GM19438 (cell line): ENCODE results near the gene FAM117A.
A peak's percentile ranks its signal among the peaks of the same experiment; 100 is the strongest.

Source experiments
- ATAC-seq: cut with Tn5 transposase; IDR thresholded peaks from one replicate; pipeline ENCODE4 v1.9.1; 2021; ENCODE audit warnings: low read depth; ENCODE audit not compliant: unreplicated experiment

The FAM117A gene

GRCh38 chr17:49715216-49715615, 48.7 kb downstream of the FAM117A start:
- no peak for ATAC-seq

GRCh38 chr17:49708515-49709183, 55.3 kb downstream of the FAM117A start:
- no peak for ATAC-seq

- ATAC-seq: peak; percentile 87
These were observed 56.1 kb downstream of the FAM117A start, which contains the start of gene SLC35B1 for GRCh38 chr17:49707608-49708514. Gene SLC35B1 (minus strand): TSS chr17:49707964. CDS start chr17:49707833, 131 bp downstream.

GRCh38 chr17:49707246-49707607, 56.7 kb downstream of the FAM117A start:
- ATAC-seq: no peak

GRCh38 chr17:49705254-49705653, 58.7 kb downstream of the FAM117A start:
- ATAC-seq: no peak

- no peak for ATAC-seq
These were observed 60.2 kb downstream of the FAM117A start for GRCh38 chr17:49703557-49704277.

GRCh38 chr17:49700960-49701359, 63.0 kb downstream of the FAM117A start:
- no peak for ATAC-seq

- ATAC-seq: no peak
These were observed 63.9 kb downstream of the FAM117A start for GRCh38 chr17:49699966-49700575.

- ATAC-seq: no peak
These were observed 65.9 kb downstream of the FAM117A start for GRCh38 chr17:49698005-49698404.

GRCh38 chr17:49696233-49696761, 67.6 kb downstream of the FAM117A start:
- no peak for ATAC-seq

- ATAC-seq: no peak
These were observed 68.2 kb downstream of the FAM117A start for GRCh38 chr17:49695698-49696232.

- ATAC-seq: no peak
These were observed 68.9 kb downstream of the FAM117A start for GRCh38 chr17:49694847-49695697.

- no peak for ATAC-seq
These were observed 71.2 kb downstream of the FAM117A start for GRCh38 chr17:49692751-49693150.

GRCh38 chr17:49691677-49692191, 72.2 kb downstream of the FAM117A start:
- ATAC-seq: no peak

GRCh38 chr17:49691086-49691676, 72.8 kb downstream of the FAM117A start:
- ATAC-seq: no peak

GRCh38 chr17:49690256-49690655, 73.7 kb downstream of the FAM117A start:
- no peak for ATAC-seq

GRCh38 chr17:49688848-49689247, 75.1 kb downstream of the FAM117A start:
- no peak for ATAC-seq

GRCh38 chr17:49687878-49688491, 75.9 kb downstream of the FAM117A start:
- ATAC-seq: no peak
